K562 (cell line): Measurements from ENCODE around the gene SPRN. TPM values are rescaled to one million over a fixed set of nuclear protein-coding genes. Genes with fewer than 3 reads are reported as not detected.

Source experiments
- ATAC-seq: fragments of 200-7000 bp; cut with Tn5 transposase; 3 replicates; pipeline ENCODE4 v1.9.1; 2020; ENCODE audit warnings: moderate library complexity
- BruUV-seq: library from RNA; stranded (reverse); fragments of 400-500 nt; replicated peaks from 2 replicates; lab custom pipeline; 2021; lab: Mats Ljungman, UMichigan
- CTCF ChIA-PET: fragments of 300-600 bp; formaldehyde crosslinking; extraction: SDS; loops from one replicate; lab custom pipeline; 2021; ENCODE audit warnings: low intra/inter-chr PET ratio; lab: Yijun Ruan, JAX
- POLR2A ChIA-PET: fragments of 300-600, 350-650 bp; sonication (Branson Sonifier 250); formaldehyde crosslinking; extraction: SDS; loops from one replicate; lab custom pipeline; 2021; ENCODE audit warnings: antibody characterized with exemption, inconsistent platforms; lab: Yijun Ruan, JAX
- DNase-seq, 4 experiments: peaks; one replicate each; pipeline versions ENCODE4 v3.0.0 to v3.0.0-alpha.2; 2011 to 2018; ENCODE audit warnings: low spot score in 3 of 4, mixed read lengths in 3 of 4; ENCODE audit errors: extremely low read depth in 1 of 4
- FAIRE-seq: peaks from 2 replicates; lab custom pipeline; 2011; peaks lifted over from hg19 to GRCh38; lab: Jason Lieb, UNC
- H2AFZ ChIP-seq: 2 replicates; pipeline ENCODE4 v1.6.0; 2011; ENCODE audit warnings: low read depth, low read length, control low read depth, inconsistent platforms
- H3K27ac ChIP-seq: fragments of 200-600 bp; 3 replicates; pipeline ENCODE4 v1.8.0; 2011; ENCODE audit warnings: low read depth, mild to moderate bottlenecking, control low read depth, inconsistent platforms, low read length, moderate library complexity, mixed read lengths; ENCODE audit errors: extremely low read depth
- H3K27me3 ChIP-seq, 2 experiments: fragments of 300-600 bp in 1 of 2; 2 replicates in 1 of 2; 3 replicates in 1 of 2; pipeline versions ENCODE4 v1.6.0 to v1.8.0; 2011; ENCODE audit warnings: inconsistent platforms in 2 of 2, low read length in 2 of 2, mild to moderate bottlenecking in 1 of 2, mixed read lengths in 1 of 2, moderate library complexity in 1 of 2; ENCODE audit not compliant: control insufficient read depth in 2 of 2, insufficient read depth in 2 of 2
- H3K36me3 ChIP-seq: fragments of 300-600 bp; 3 replicates; pipeline ENCODE4 v1.8.0; 2011; ENCODE audit warnings: mild to moderate bottlenecking, low read length, inconsistent platforms; ENCODE audit not compliant: control insufficient read depth, insufficient read depth
- H3K4me1 ChIP-seq, 2 experiments: fragments of 200-600 bp in 1 of 2; replicated peaks in 1 of 2; 2 replicates in 1 of 2; 3 replicates in 1 of 2; pipeline versions ENCODE4 v1.5.1 to v1.8.0; 2011; ENCODE audit warnings: inconsistent platforms in 2 of 2, low read length in 2 of 2, mild to moderate bottlenecking in 1 of 2, mixed read lengths in 1 of 2, moderate library complexity in 1 of 2; ENCODE audit not compliant: control insufficient read depth in 2 of 2, insufficient read depth in 2 of 2
- H3K4me2 ChIP-seq: 2 replicates; pipeline ENCODE4 v1.6.1; 2011; ENCODE audit warnings: low read length, control low read depth, inconsistent platforms, mixed read lengths; ENCODE audit not compliant: insufficient read depth
- H3K4me3 ChIP-seq: fragments of 200-600 bp; sonication (generic), shearing (Covaris generic); 2 replicates; pipeline ENCODE4 v1.5.1; 2016; ENCODE audit warnings: control low read depth, inconsistent platforms
- H3K79me2 ChIP-seq: fragments of 200-600 bp; 3 replicates; pipeline ENCODE4 v1.8.0; 2011; ENCODE audit warnings: low read length, inconsistent platforms; ENCODE audit not compliant: control insufficient read depth, insufficient read depth
- H3K9ac ChIP-seq, 2 experiments: 2 replicates each; pipeline versions ENCODE4 v1.6.0 to v1.6.1; 2011; ENCODE audit warnings: low read depth in 2 of 2, low read length in 2 of 2, control low read depth in 1 of 2, inconsistent platforms in 1 of 2, mild to moderate bottlenecking in 1 of 2, mixed read lengths in 1 of 2; ENCODE audit not compliant: insufficient read depth in 1 of 2
- H3K9me1 ChIP-seq: one replicate; pipeline ENCODE4 v1.6.0; 2011; ENCODE audit warnings: inconsistent platforms, mild to moderate bottlenecking, low read length, moderate library complexity; ENCODE audit not compliant: control insufficient read depth, insufficient read depth
- H3K9me3 ChIP-seq: replicated peaks from 2 replicates; pipeline ENCODE4 v1.5.1; 2011; ENCODE audit warnings: low read depth, low read length, inconsistent platforms; ENCODE audit not compliant: control insufficient read depth, insufficient read depth
- H4K20me1 ChIP-seq: replicated peaks from 2 replicates; pipeline ENCODE4 v1.6.1; 2011; ENCODE audit warnings: low read length, inconsistent platforms, mixed read lengths; ENCODE audit not compliant: control insufficient read depth, insufficient read depth
- KAT2B ChIP-seq: IDR thresholded peaks from one replicate; pipeline ENCODE4 v1.6.1; 2012; ENCODE audit warnings: low read depth, mild to moderate bottlenecking, control low read depth, inconsistent platforms, low read length, moderate library complexity
- NONO ChIP-seq, 2 experiments: fragments of 200-400 bp in 1 of 2; fragments of 450-650 bp in 1 of 2; formaldehyde crosslinking in 1 of 2; IDR thresholded peaks; 2 replicates each; pipeline ENCODE4 v1.6.1; 2017; ENCODE audit warnings: low read depth in 2 of 2, mild to moderate bottlenecking in 2 of 2, moderate library complexity in 2 of 2, low read length in 1 of 2
- PRPF4 ChIP-seq: fragments of 200-400 bp; formaldehyde crosslinking; IDR thresholded peaks from one replicate; pipeline ENCODE4 v1.6.1; 2017; ENCODE audit warnings: low read length, low read depth, mild to moderate bottlenecking; ENCODE audit not compliant: insufficient read depth, poor library complexity, severe bottlenecking
- ZEB2 ChIP-seq: fragments of 450-650 bp; IDR thresholded peaks from 2 replicates; pipeline ENCODE4 v1.6.1; 2016
- WGBS: fragments of 100-300 bp; shearing (Covaris generic); methylation state at CpG from one replicate; pipeline ENCODE4 v1.1.6; 2016; ENCODE audit warnings: low coverage, mixed read lengths; ENCODE audit not compliant: insufficient coverage; ENCODE audit errors: missing lambda C conversion rate; 5-methylcytosine and 5-hydroxymethylcytosine counted together
- in situ Hi-C: fragments of 300-500 bp; cut with MboI; formaldehyde crosslinking; loops from 4 replicates; pipeline ENCODE4 v1.15.0; 2018; ENCODE audit warnings: inconsistent platforms, mixed read lengths
- intact Hi-C: fragments of 100-400 bp; cut with micrococcal nuclease; formaldehyde crosslinking; loops from 2 replicates; pipeline ENCODE4 v1.14.2; 2022
- polyA plus RNA-seq, 8 experiments: library from polyadenylated mRNA; depleted of rRNA in 4 of 8; stranded (reverse) in 5 of 8; unstranded in 3 of 8; fragments of >200 nt; fragmentation: Nextera tagmentation in 2 of 8; fragmentation: Illumina TruSeq in 1 of 8; extraction: Ambion mirVana in 2 of 8; extraction: Trizol in 1 of 8; gene quantifications; 2 replicates each; pipeline versions ENCODE4 v1.2.1 to v1.2.3, GENCODE V29; 2011 to 2014; ENCODE audit warnings: inconsistent platforms in 1 of 8, missing spikeins in 1 of 8
- total RNA-seq, 7 experiments: library from RNA; depleted of rRNA in 6 of 7; stranded (reverse); fragments of >200 nt in 6 of 7; fragmentation: Illumina TruSeq in 2 of 7; extraction: Trizol in 2 of 7; gene quantifications; 2 replicates each; pipeline versions ENCODE4 v1.2.1 to v1.2.3, GENCODE V29; 2011 to 2021; ENCODE audit warnings: low replicate concordance in 1 of 7
- TF ChIP-seq, protein P1 (sequence below): fragments of 250-450 bp; sonication (Bioruptor Pico); IDR thresholded peaks from 2 replicates; pipeline ENCODE4 v1.5.0; 2021; ENCODE audit warnings: mild to moderate bottlenecking, borderline replicate concordance

SPRN gene
- total and polyA plus RNA-seq, 9 of the 15 experiments (the other 6 are each of a cell fraction or from before 2014, with no cell fraction given) = 0.04 TPM; not detected in 8

DNA sequence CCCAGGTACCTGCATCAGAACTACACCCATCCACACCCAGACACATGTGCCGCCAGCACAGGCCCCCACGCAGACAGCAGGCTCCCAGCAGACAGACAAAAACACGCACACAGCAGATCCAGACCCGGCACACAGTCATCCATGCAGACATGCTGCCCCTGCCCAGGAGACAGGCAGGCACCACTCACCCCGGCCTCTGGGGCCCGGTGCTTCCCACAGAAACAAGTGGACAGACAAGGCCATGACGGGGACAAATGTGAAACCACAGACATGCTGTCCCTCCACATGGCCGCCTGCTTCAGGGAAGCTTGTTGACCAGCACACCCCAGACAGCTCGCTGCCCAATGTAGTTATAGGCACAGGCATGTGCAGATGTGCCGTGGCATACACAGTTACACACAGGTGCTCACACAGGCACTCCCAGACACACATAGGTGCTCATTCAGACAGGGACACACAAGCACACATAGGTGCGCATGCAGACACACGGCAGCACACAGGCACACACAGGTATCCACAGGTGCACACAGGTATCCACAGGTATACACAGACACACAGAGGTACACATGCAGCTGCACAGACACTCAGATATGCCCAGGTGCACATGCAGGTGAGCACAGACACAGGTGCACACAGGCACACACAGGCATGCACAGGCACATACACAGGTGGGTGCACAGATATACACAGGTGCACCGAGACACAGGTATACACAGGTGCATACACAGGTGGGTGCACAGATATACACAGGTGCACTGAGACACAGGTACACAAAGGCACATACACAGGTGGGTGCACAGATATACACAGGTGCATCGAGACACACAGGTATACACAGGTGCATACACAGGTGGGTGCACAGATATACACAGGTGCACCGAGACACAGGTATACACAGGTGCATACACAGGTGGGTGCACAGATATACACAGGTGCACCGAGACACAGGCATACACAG lies 18.8 kb upstream of the SPRN start:
- no TSS peak for BruUV-seq
- H2AFZ ChIP-seq = no peak overlapping the region
- FAIRE-seq (no peak), DNase-seq (no peak), ATAC-seq (no peak)
- in situ Hi-C loops (no loop called here), intact Hi-C loops (loop anchor here (5.0 kb wide), 1 partner anchor 116 kb away; no protein-coding TSS in a partner anchor)
- H3K36me3 ChIP-seq = no peaks in the 10 kb centered on the region
- no peak overlapping the region for H3K27ac ChIP-seq
- no peaks in the 10 kb centered on the region for H3K9me1 ChIP-seq
- no peak for TF ChIP-seq NONO (IDR thresholded peaks at IDR 0.05; ENCODE audit: low read depth in 2 of 2, low read length in 1 of 2)
- TF ChIP-seq, protein P1, sequence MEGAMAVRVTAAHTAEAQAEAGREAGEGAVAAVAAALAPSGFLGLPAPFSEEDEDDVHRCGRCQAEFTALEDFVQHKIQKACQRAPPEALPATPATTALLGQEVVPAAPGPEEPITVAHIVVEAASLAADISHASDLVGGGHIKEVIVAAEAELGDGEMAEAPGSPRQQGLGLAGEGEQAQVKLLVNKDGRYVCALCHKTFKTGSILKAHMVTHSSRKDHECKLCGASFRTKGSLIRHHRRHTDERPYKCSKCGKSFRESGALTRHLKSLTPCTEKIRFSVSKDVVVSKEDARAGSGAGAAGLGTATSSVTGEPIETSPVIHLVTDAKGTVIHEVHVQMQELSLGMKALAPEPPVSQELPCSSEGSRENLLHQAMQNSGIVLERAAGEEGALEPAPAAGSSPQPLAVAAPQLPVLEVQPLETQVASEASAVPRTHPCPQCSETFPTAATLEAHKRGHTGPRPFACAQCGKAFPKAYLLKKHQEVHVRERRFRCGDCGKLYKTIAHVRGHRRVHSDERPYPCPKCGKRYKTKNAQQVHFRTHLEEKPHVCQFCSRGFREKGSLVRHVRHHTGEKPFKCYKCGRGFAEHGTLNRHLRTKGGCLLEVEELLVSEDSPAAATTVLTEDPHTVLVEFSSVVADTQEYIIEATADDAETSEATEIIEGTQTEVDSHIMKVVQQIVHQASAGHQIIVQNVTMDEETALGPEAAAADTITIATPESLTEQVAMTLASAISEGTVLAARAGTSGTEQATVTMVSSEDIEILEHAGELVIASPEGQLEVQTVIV (CRISPR knock-in tag) = no peak
- peak; percentile 63 for TF ChIP-seq ZEB2
- TF ChIP-seq KAT2B = no peak
- no peak for TF ChIP-seq PRPF4
- H3K4me2 ChIP-seq = no peak overlapping the region
- no peak overlapping the region for H3K4me3 ChIP-seq
- H3K79me2 ChIP-seq = no peaks in the 10 kb centered on the region
- H3K27me3 ChIP-seq = peaks cover 0 to 7% of the 10 kb centered on the region in 2 experiments; a peak in 1 of 5 replicates
- ChIA-PET POLR2A (no interaction called here), CTCF (no interaction called here)
- H3K4me1 ChIP-seq = peaks cover 0 to 12% of the 10 kb centered on the region in 2 experiments; a peak in 1 of 5 replicates
- H4K20me1 ChIP-seq = no peaks in the 10 kb centered on the region
- 13% methylated on average over 16 of the region's 16 CpGs for WGBS
- H3K9me3 ChIP-seq = peaks cover 4% of the 10 kb centered on the region; the same call in 1 of the 2 replicates
- no peak overlapping the region for H3K9ac ChIP-seq
